ENCODE measurements around the gene CCDC6.

- TF ChIP-seq, protein P1, sequence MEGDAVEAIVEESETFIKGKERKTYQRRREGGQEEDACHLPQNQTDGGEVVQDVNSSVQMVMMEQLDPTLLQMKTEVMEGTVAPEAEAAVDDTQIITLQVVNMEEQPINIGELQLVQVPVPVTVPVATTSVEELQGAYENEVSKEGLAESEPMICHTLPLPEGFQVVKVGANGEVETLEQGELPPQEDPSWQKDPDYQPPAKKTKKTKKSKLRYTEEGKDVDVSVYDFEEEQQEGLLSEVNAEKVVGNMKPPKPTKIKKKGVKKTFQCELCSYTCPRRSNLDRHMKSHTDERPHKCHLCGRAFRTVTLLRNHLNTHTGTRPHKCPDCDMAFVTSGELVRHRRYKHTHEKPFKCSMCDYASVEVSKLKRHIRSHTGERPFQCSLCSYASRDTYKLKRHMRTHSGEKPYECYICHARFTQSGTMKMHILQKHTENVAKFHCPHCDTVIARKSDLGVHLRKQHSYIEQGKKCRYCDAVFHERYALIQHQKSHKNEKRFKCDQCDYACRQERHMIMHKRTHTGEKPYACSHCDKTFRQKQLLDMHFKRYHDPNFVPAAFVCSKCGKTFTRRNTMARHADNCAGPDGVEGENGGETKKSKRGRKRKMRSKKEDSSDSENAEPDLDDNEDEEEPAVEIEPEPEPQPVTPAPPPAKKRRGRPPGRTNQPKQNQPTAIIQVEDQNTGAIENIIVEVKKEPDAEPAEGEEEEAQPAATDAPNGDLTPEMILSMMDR (IDR thresholded peaks at IDR 0.05) = no peak
- no peak for TF ChIP-seq POLR2A (IDR thresholded peaks at IDR 0.05)
- no peak for TF ChIP-seq POLR2AphosphoS5 (IDR thresholded peaks at IDR 0.05)
Observed at GRCh38 chr10:59839576-59839975, 66.8 kb downstream of the CCDC6 start.
